HCT116 (cell line): ENCODE results near the gene C2CD2L. TPM values are rescaled to one million over a fixed set of nuclear protein-coding genes. Genes with fewer than 3 reads are reported as not detected.

ENCODE experiments used
- ATAC-seq: fragments of 200-7000 bp; cut with Tn5 transposase; 2 replicates; pipeline ENCODE4 v1.9.1; 2020; ENCODE audit warnings: mild to moderate bottlenecking, moderate library complexity
- BruUV-seq: library from RNA; stranded (reverse); fragments of 400-500 nt; replicated peaks from 2 replicates; lab custom pipeline; 2021; lab: Mats Ljungman, UMichigan
- CTCF ChIA-PET: fragments of 300-600 bp; sonication (Branson Sonifier 250); formaldehyde crosslinking; loops from one replicate; lab custom pipeline; 2021; ENCODE audit warnings: antibody characterized with exemption; lab: Charles Lee
- POLR2A ChIA-PET: fragments of 300-600, 350-600 bp; sonication (Branson Sonifier 250); formaldehyde crosslinking; loops from one replicate; lab custom pipeline; 2021; ENCODE audit warnings: antibody characterized with exemption; lab: Charles Lee
- RAD21 ChIA-PET, 2 experiments: fragments of 300-600 bp; sonication (Branson Sonifier 250); formaldehyde crosslinking; loops; one replicate each; lab custom pipeline; 2023; ENCODE audit warnings: low total read pairs in 2 of 2; ENCODE audit not compliant: uncharacterized antibody in 2 of 2, unreplicated experiment in 2 of 2, low non-redundant PET in 1 of 2; lab: Charles Lee
- DNase-seq: peaks from one replicate; pipeline ENCODE4 v3.0.0-alpha.2; 2010; ENCODE audit warnings: low read depth, low spot score
- H2AFZ ChIP-seq: fragments of 200-600 bp; shearing (Covaris generic), sonication (generic); 2 replicates; pipeline ENCODE4 v1.6.1; 2017; ENCODE audit warnings: low read depth, mixed run types, mixed read lengths, antibody characterized with exemption, low read length; ENCODE audit not compliant: poor library complexity, severe bottlenecking
- H3K27ac ChIP-seq: 2 replicates; pipeline ENCODE4 v1.5.1; 2012; ENCODE audit warnings: low read depth, low read length
- H3K27me3 ChIP-seq: fragments of 200-600 bp; sonication (generic); 2 replicates; pipeline ENCODE4 v1.6.1; 2016; ENCODE audit warnings: mixed run types, low read length, mixed read lengths; ENCODE audit not compliant: insufficient read depth
- H3K36me3 ChIP-seq, 2 experiments: fragments of 200-500 bp in 1 of 2; fragments of 200-600 bp in 1 of 2; sonication (Bioruptor generic) in 1 of 2; sonication (generic) in 1 of 2; 2 replicates each; pipeline versions ENCODE4 v1.5.1 to v1.6.1; 2014 to 2016; ENCODE audit warnings: low read length in 2 of 2, inconsistent platforms in 1 of 2, mixed read lengths in 1 of 2, mixed run types in 1 of 2; ENCODE audit not compliant: insufficient read depth in 2 of 2, control insufficient read depth in 1 of 2
- H3K4me1 ChIP-seq, 2 experiments: fragments of 200-600 bp in 1 of 2; sonication (generic) in 1 of 2; 2 replicates each; pipeline versions ENCODE4 v1.5.1 to v1.6.1; 2012 to 2017; ENCODE audit warnings: low read length in 2 of 2, inconsistent platforms in 1 of 2, mild to moderate bottlenecking in 1 of 2, mixed read lengths in 1 of 2, mixed run types in 1 of 2, moderate library complexity in 1 of 2; ENCODE audit not compliant: insufficient read depth in 2 of 2, control insufficient read depth in 1 of 2
- H3K4me2 ChIP-seq: fragments of 200-600 bp; sonication (generic); 2 replicates; pipeline ENCODE4 v1.6.1; 2017; ENCODE audit warnings: mixed run types, low read length, mixed read lengths
- H3K4me3 ChIP-seq, 2 experiments: fragments of 200-600 bp in 1 of 2; sonication (generic) in 1 of 2; replicated peaks in 1 of 2; 2 replicates each; pipeline ENCODE4 v1.5.1; 2011 to 2016; ENCODE audit warnings: low read length in 2 of 2, control low read depth in 1 of 2, low read depth in 1 of 2, mild to moderate bottlenecking in 1 of 2, mixed read lengths in 1 of 2, mixed run types in 1 of 2
- H3K79me2 ChIP-seq: fragments of 200-600 bp; sonication (generic); 2 replicates; pipeline ENCODE4 v1.6.1; 2017; ENCODE audit warnings: mild to moderate bottlenecking, mixed run types, low read length, moderate library complexity, mixed read lengths; ENCODE audit not compliant: insufficient read depth
- H3K9ac ChIP-seq: fragments of 200-600 bp; sonication (generic); 2 replicates; pipeline ENCODE4 v1.6.1; 2016; ENCODE audit warnings: low read length, mixed read lengths
- H3K9me2 ChIP-seq: fragments of 200-600 bp; sonication (generic), shearing (Covaris generic); 2 replicates; pipeline ENCODE4 v1.6.1; 2017; ENCODE audit warnings: mixed run types, mild to moderate bottlenecking, moderate library complexity; ENCODE audit not compliant: insufficient read depth
- H3K9me3 ChIP-seq, 2 experiments: fragments of 200-500 bp in 1 of 2; fragments of 200-600 bp in 1 of 2; sonication (Bioruptor generic) in 1 of 2; sonication (generic) in 1 of 2; 2 replicates each; pipeline ENCODE4 v1.6.1; 2014 to 2017; ENCODE audit warnings: low read length in 2 of 2, mixed read lengths in 2 of 2, inconsistent platforms in 1 of 2, low read depth in 1 of 2, mild to moderate bottlenecking in 1 of 2, mixed run types in 1 of 2, moderate library complexity in 1 of 2; ENCODE audit not compliant: control insufficient read depth in 1 of 2, insufficient read depth in 1 of 2
- H4K20me1 ChIP-seq: fragments of 200-600 bp; sonication (generic), shearing (Covaris generic); 2 replicates; pipeline ENCODE4 v1.6.1; 2017; ENCODE audit warnings: mixed run types, mild to moderate bottlenecking, moderate library complexity; ENCODE audit not compliant: insufficient read depth
- EZH2 ChIP-seq: fragments of 200-600 bp; sonication (generic); IDR thresholded peaks from 2 replicates; pipeline ENCODE4 v1.6.1; 2017; ENCODE audit warnings: antibody characterized with exemption, mixed run types
- POLR2A ChIP-seq: IDR thresholded peaks from 2 replicates; pipeline ENCODE4 v1.7.0; 2011; ENCODE audit warnings: borderline replicate concordance; ENCODE audit not compliant: insufficient read depth, insufficient read length; ENCODE audit errors: extremely low read depth
- POLR2AphosphoS5 ChIP-seq: IDR thresholded peaks from 2 replicates; pipeline ENCODE4 v1.6.1; 2011; ENCODE audit warnings: mild to moderate bottlenecking, low read depth, low read length, moderate library complexity
- SP1 ChIP-seq: IDR thresholded peaks from 2 replicates; pipeline ENCODE4 v1.6.1; 2012; ENCODE audit warnings: low read depth
- SRF ChIP-seq: IDR thresholded peaks from 2 replicates; pipeline ENCODE4 v1.6.1; 2012; ENCODE audit warnings: low read depth
- intact Hi-C: fragments of 100-400 bp; cut with micrococcal nuclease; formaldehyde crosslinking; loops from 2 replicates; pipeline ENCODE4 v1.10.0; 2022
- total RNA-seq: library from RNA; stranded (reverse); gene quantifications from one replicate; pipeline ENCODE4 v1.2.1, GENCODE V29; 2021; ENCODE audit not compliant: unreplicated experiment
- TF ChIP-seq, protein P1 (sequence below), 3 experiments: fragments of 200-600 bp in 1 of 3; sonication (generic) in 1 of 3; IDR thresholded peaks in 2 of 3; conservative IDR thresholded peaks in 1 of 3; 2 replicates each; pipeline ENCODE4 v1.5.1; 2012 to 2017; ENCODE audit warnings: low read depth in 2 of 3, low read length in 2 of 3, antibody characterized with exemption in 1 of 3, borderline replicate concordance in 1 of 3, control low read depth in 1 of 3, mild to moderate bottlenecking in 1 of 3, mixed read lengths in 1 of 3, mixed run types in 1 of 3, moderate library complexity in 1 of 3; ENCODE audit not compliant: insufficient read depth in 1 of 3

C2CD2L gene
- total RNA-seq, 1 experiment from 2014 or later: 12.4 TPM

- TF ChIP-seq, protein P1, sequence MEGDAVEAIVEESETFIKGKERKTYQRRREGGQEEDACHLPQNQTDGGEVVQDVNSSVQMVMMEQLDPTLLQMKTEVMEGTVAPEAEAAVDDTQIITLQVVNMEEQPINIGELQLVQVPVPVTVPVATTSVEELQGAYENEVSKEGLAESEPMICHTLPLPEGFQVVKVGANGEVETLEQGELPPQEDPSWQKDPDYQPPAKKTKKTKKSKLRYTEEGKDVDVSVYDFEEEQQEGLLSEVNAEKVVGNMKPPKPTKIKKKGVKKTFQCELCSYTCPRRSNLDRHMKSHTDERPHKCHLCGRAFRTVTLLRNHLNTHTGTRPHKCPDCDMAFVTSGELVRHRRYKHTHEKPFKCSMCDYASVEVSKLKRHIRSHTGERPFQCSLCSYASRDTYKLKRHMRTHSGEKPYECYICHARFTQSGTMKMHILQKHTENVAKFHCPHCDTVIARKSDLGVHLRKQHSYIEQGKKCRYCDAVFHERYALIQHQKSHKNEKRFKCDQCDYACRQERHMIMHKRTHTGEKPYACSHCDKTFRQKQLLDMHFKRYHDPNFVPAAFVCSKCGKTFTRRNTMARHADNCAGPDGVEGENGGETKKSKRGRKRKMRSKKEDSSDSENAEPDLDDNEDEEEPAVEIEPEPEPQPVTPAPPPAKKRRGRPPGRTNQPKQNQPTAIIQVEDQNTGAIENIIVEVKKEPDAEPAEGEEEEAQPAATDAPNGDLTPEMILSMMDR (IDR thresholded peaks at IDR 0.05 in 2 of 3, conservative IDR thresholded peaks at IDR 0.05 in 1 of 3; ENCODE audit: borderline replicate concordance in 1 of 3, insufficient read depth in 1 of 3, low read depth in 2 of 3, low read length in 2 of 3): no peak
- TF ChIP-seq POLR2AphosphoS5 (no peak), EZH2 (no peak), SRF (no peak)
Measured at GRCh38 chr11:119152604-119153003, 45.5 kb downstream of the C2CD2L start (continued).

- Histone ChIP-seq H3K4me3 (no peak overlapping the region), H3K36me3 (no peaks in the 10 kb centered on the region), H4K20me1 (no peaks in the 10 kb centered on the region), H3K9me2 (no peaks in the 10 kb centered on the region), H3K27me3 (no peaks in the 10 kb centered on the region), H3K4me1 (peaks cover 12 to 24% of the 10 kb centered on the region in 2 experiments; a peak in 3 of 4 replicates), H3K9ac (no peak overlapping the region), H3K9me3 (no peaks in the 10 kb centered on the region), H3K4me2 (no peak overlapping the region), H3K27ac (no peak overlapping the region), H2AFZ (no peak overlapping the region), H3K79me2 (no peaks in the 10 kb centered on the region)
- BruUV-seq: no TSS peak
- no peak for DNase-seq
- ChIA-PET RAD21 (no interaction called here), CTCF (interaction anchor here (0.9 to 1.0 kb wide), 2 partner anchors 12 to 16 kb away, joined by 3 read pairs; no protein-coding TSS in a partner anchor), POLR2A (interaction anchor here (1.3 kb wide), 1 partner anchor 16 kb away, joined by 3 read pairs; the partner anchor contains the start of gene NLRX1)
- TF ChIP-seq, protein P1 (IDR thresholded peaks at IDR 0.05 in 2 of 3, conservative IDR thresholded peaks at IDR 0.05 in 1 of 3; ENCODE audit: borderline replicate concordance in 1 of 3, insufficient read depth in 1 of 3, low read depth in 2 of 3, low read length in 2 of 3): peak in 2 of 3 experiments; percentile 30 to 35; a peak in 3 of 6 replicates
- TF ChIP-seq POLR2A: no peak
- TF ChIP-seq SP1: no peak
- TF ChIP-seq POLR2AphosphoS5: no peak
- intact Hi-C loops: no loop called here
- ATAC-seq: no peak
Measured at GRCh38 chr11:119153049-119153818, 46.1 kb downstream of the C2CD2L start.
